GM23338 (cell line): Measurements from ENCODE around the gene MAP1LC3B2.

ENCODE experiments used
- CREB1 ChIP-seq: fragments of 250-450 bp; sonication (Bioruptor Pico); IDR thresholded peaks from 2 replicates; pipeline ENCODE4 v1.5.0; 2020; ENCODE audit warnings: low read depth, mild to moderate bottlenecking, moderate library complexity
- EZH2 ChIP-seq: fragments of 200-600 bp; sonication (generic); IDR thresholded peaks from one replicate; pipeline ENCODE4 v1.8.0; 2017; ENCODE audit warnings: antibody characterized with exemption, mild to moderate bottlenecking, low read depth; ENCODE audit not compliant: unreplicated experiment
- EZH2phosphoT487 ChIP-seq: fragments of 200-600 bp; sonication (generic); IDR thresholded peaks from one replicate; pipeline ENCODE4 v1.8.1; 2018; ENCODE audit warnings: antibody characterized with exemption; ENCODE audit not compliant: unreplicated experiment
- JUNB ChIP-seq: IDR thresholded peaks from one replicate; pipeline ENCODE4 v1.6.1; 2016; ENCODE audit warnings: antibody characterized with exemption; ENCODE audit not compliant: unreplicated experiment
- POLR2AphosphoS5 ChIP-seq: IDR thresholded peaks from 2 replicates; pipeline ENCODE4 v1.6.1; 2016; ENCODE audit warnings: antibody characterized with exemption, low read depth
- ZNF331 ChIP-seq: fragments of 250-450 bp; sonication (Bioruptor Pico); IDR thresholded peaks from 2 replicates; pipeline ENCODE4 v1.5.0; 2020; ENCODE audit warnings: low read depth, mild to moderate bottlenecking, moderate library complexity
- TF ChIP-seq, protein P1 (sequence below), 2 experiments: fragments of 200-600 bp in 1 of 2; sonication (generic) in 1 of 2; conservative IDR thresholded peaks; 2 replicates each; pipeline versions ENCODE4 v1.5.1 to v1.6.1; 2016 to 2017; ENCODE audit warnings: antibody characterized with exemption in 2 of 2, low read depth in 2 of 2, mild to moderate bottlenecking in 2 of 2, moderate library complexity in 1 of 2
- TF ChIP-seq, protein P2 (sequence below): IDR thresholded peaks from 2 replicates; pipeline ENCODE4 v1.6.1; 2016; ENCODE audit warnings: antibody characterized with exemption
- TF ChIP-seq, protein P3 (sequence below): IDR thresholded peaks from one replicate; pipeline ENCODE4 v1.6.1; 2018; ENCODE audit warnings: antibody characterized with exemption; ENCODE audit not compliant: unreplicated experiment
- TF ChIP-seq, protein P4 (sequence below): fragments of 250-450 bp; sonication (Bioruptor Pico); IDR thresholded peaks from 2 replicates; pipeline ENCODE4 v1.5.0; 2020; ENCODE audit warnings: mild to moderate bottlenecking, moderate library complexity

- TF ChIP-seq EZH2phosphoT487 (no peak), EZH2 (no peak), CREB1 (CRISPR knock-in tag) (no peak), JUNB (no peak), POLR2AphosphoS5 (no peak), ZNF331 (CRISPR knock-in tag) (no peak)
- TF ChIP-seq, protein P1, sequence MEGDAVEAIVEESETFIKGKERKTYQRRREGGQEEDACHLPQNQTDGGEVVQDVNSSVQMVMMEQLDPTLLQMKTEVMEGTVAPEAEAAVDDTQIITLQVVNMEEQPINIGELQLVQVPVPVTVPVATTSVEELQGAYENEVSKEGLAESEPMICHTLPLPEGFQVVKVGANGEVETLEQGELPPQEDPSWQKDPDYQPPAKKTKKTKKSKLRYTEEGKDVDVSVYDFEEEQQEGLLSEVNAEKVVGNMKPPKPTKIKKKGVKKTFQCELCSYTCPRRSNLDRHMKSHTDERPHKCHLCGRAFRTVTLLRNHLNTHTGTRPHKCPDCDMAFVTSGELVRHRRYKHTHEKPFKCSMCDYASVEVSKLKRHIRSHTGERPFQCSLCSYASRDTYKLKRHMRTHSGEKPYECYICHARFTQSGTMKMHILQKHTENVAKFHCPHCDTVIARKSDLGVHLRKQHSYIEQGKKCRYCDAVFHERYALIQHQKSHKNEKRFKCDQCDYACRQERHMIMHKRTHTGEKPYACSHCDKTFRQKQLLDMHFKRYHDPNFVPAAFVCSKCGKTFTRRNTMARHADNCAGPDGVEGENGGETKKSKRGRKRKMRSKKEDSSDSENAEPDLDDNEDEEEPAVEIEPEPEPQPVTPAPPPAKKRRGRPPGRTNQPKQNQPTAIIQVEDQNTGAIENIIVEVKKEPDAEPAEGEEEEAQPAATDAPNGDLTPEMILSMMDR (conservative IDR thresholded peaks at IDR 0.05; ENCODE audit: low read depth in 2 of 2): no peak
- TF ChIP-seq, protein P2, sequence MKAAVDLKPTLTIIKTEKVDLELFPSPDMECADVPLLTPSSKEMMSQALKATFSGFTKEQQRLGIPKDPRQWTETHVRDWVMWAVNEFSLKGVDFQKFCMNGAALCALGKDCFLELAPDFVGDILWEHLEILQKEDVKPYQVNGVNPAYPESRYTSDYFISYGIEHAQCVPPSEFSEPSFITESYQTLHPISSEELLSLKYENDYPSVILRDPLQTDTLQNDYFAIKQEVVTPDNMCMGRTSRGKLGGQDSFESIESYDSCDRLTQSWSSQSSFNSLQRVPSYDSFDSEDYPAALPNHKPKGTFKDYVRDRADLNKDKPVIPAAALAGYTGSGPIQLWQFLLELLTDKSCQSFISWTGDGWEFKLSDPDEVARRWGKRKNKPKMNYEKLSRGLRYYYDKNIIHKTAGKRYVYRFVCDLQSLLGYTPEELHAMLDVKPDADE: no peak
- TF ChIP-seq, protein P3, sequence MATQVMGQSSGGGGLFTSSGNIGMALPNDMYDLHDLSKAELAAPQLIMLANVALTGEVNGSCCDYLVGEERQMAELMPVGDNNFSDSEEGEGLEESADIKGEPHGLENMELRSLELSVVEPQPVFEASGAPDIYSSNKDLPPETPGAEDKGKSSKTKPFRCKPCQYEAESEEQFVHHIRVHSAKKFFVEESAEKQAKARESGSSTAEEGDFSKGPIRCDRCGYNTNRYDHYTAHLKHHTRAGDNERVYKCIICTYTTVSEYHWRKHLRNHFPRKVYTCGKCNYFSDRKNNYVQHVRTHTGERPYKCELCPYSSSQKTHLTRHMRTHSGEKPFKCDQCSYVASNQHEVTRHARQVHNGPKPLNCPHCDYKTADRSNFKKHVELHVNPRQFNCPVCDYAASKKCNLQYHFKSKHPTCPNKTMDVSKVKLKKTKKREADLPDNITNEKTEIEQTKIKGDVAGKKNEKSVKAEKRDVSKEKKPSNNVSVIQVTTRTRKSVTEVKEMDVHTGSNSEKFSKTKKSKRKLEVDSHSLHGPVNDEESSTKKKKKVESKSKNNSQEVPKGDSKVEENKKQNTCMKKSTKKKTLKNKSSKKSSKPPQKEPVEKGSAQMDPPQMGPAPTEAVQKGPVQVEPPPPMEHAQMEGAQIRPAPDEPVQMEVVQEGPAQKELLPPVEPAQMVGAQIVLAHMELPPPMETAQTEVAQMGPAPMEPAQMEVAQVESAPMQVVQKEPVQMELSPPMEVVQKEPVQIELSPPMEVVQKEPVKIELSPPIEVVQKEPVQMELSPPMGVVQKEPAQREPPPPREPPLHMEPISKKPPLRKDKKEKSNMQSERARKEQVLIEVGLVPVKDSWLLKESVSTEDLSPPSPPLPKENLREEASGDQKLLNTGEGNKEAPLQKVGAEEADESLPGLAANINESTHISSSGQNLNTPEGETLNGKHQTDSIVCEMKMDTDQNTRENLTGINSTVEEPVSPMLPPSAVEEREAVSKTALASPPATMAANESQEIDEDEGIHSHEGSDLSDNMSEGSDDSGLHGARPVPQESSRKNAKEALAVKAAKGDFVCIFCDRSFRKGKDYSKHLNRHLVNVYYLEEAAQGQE: no peak
- TF ChIP-seq, protein P4, sequence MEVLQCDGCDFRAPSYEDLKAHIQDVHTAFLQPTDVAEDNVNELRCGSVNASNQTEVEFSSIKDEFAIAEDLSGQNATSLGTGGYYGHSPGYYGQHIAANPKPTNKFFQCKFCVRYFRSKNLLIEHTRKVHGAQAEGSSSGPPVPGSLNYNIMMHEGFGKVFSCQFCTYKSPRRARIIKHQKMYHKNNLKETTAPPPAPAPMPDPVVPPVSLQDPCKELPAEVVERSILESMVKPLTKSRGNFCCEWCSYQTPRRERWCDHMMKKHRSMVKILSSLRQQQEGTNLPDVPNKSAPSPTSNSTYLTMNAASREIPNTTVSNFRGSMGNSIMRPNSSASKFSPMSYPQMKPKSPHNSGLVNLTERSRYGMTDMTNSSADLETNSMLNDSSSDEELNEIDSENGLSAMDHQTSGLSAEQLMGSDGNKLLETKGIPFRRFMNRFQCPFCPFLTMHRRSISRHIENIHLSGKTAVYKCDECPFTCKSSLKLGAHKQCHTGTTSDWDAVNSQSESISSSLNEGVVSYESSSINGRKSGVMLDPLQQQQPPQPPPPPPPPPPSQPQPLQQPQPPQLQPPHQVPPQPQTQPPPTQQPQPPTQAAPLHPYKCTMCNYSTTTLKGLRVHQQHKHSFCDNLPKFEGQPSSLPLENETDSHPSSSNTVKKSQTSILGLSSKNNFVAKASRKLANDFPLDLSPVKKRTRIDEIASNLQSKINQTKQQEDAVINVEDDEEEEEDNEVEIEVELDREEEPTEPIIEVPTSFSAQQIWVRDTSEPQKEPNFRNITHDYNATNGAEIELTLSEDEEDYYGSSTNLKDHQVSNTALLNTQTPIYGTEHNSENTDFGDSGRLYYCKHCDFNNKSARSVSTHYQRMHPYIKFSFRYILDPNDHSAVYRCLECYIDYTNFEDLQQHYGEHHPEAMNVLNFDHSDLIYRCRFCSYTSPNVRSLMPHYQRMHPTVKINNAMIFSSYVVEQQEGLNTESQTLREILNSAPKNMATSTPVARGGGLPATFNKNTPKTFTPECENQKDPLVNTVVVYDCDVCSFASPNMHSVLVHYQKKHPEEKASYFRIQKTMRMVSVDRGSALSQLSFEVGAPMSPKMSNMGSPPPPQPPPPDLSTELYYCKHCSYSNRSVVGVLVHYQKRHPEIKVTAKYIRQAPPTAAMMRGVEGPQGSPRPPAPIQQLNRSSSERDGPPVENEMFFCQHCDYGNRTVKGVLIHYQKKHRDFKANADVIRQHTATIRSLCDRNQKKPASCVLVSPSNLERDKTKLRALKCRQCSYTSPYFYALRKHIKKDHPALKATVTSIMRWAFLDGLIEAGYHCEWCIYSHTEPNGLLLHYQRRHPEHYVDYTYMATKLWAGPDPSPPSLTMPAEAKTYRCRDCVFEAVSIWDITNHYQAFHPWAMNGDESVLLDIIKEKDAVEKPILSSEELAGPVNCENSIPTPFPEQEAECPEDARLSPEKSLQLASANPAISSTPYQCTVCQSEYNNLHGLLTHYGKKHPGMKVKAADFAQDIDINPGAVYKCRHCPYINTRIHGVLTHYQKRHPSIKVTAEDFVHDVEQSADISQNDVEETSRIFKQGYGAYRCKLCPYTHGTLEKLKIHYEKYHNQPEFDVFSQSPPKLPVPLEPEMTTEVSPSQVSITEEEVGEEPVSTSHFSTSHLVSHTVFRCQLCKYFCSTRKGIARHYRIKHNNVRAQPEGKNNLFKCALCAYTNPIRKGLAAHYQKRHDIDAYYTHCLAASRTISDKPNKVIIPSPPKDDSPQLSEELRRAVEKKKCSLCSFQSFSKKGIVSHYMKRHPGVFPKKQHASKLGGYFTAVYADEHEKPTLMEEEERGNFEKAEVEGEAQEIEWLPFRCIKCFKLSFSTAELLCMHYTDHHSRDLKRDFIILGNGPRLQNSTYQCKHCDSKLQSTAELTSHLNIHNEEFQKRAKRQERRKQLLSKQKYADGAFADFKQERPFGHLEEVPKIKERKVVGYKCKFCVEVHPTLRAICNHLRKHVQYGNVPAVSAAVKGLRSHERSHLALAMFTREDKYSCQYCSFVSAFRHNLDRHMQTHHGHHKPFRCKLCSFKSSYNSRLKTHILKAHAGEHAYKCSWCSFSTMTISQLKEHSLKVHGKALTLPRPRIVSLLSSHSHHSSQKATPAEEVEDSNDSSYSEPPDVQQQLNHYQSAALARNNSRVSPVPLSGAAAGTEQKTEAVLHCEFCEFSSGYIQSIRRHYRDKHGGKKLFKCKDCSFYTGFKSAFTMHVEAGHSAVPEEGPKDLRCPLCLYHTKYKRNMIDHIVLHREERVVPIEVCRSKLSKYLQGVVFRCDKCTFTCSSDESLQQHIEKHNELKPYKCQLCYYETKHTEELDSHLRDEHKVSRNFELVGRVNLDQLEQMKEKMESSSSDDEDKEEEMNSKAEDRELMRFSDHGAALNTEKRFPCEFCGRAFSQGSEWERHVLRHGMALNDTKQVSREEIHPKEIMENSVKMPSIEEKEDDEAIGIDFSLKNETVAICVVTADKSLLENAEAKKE (CRISPR knock-in tag): no peak
Observed at GRCh38 chr12:116601933-116602810, 43.0 kb downstream of the MAP1LC3B2 start.
